Immature natural killer cell (primary cell): ENCODE measurements around the gene DOCK1. TPM values are rescaled to one million over a fixed set of nuclear protein-coding genes. Genes with fewer than 3 reads are reported as not detected.

Experiments used
- DNase-seq, 3 donors: peaks; one replicate each; pipeline ENCODE4 v3.0.0; 2022; ENCODE audit warnings: mixed read lengths in 1 of 3
- H3K27ac Mint-ChIP-seq, 6 donors: one replicate each; pipeline ENCODE4 v1.8.0; 2020; ENCODE audit warnings: mixed read lengths in 6 of 6, mild to moderate bottlenecking in 5 of 6, inconsistent platforms in 4 of 6, moderate library complexity in 3 of 6
- H3K27me3 Mint-ChIP-seq, 3 donors: one replicate each; pipeline ENCODE4 v1.8.0; 2020 to 2021; ENCODE audit warnings: low read depth in 3 of 3, mild to moderate bottlenecking in 3 of 3, mixed read lengths in 3 of 3, moderate library complexity in 3 of 3, inconsistent platforms in 1 of 3
- H3K36me3 Mint-ChIP-seq, 3 donors: one replicate each; pipeline ENCODE4 v1.8.0; 2020; ENCODE audit warnings: mixed read lengths in 3 of 3, inconsistent platforms in 2 of 3, mild to moderate bottlenecking in 2 of 3
- H3K4me1 Mint-ChIP-seq, 2 donors: one replicate each; pipeline ENCODE4 v1.8.0; 2020; ENCODE audit warnings: inconsistent platforms in 2 of 2, mild to moderate bottlenecking in 2 of 2, mixed read lengths in 2 of 2, moderate library complexity in 1 of 2
- H3K4me3 Mint-ChIP-seq, 5 donors: one replicate each; pipeline ENCODE4 v1.8.0; 2020; ENCODE audit warnings: mild to moderate bottlenecking in 5 of 5, mixed read lengths in 5 of 5, inconsistent platforms in 3 of 5, moderate library complexity in 3 of 5
- H3K9me3 Mint-ChIP-seq, 6 donors: one replicate each; pipeline ENCODE4 v1.8.0; 2020; ENCODE audit warnings: mild to moderate bottlenecking in 6 of 6, mixed read lengths in 6 of 6, inconsistent platforms in 4 of 6, moderate library complexity in 3 of 6
- polyA plus RNA-seq, 3 donors: library from polyadenylated mRNA; unstranded; fragments of 300-500 nt; fragmentation: Illumina TruSeq; gene quantifications; one replicate each; pipeline ENCODE4 v1.2.3, GENCODE V29; 2021

Gene DOCK1
- polyA plus RNA-seq, 3 donors from 2014 or later: 0.37 TPM; not detected in 2

GRCh38 chr10:127370601-127371000, 465.4 kb downstream of the DOCK1 start:
- Mint-ChIP-seq H3K4me3 (no peak overlapping the region), H3K9me3 (no peaks in the 10 kb centered on the region), H3K27ac (no peak overlapping the region), H3K27me3 (peaks cover 0 to 6% (median 4%) of the 10 kb centered on the region in 3 donors), H3K36me3 (peaks cover 0 to 3% (median 0%) of the 10 kb centered on the region in 3 donors), H3K4me1 (no peaks in the 10 kb centered on the region)
- no peak for DNase-seq

GRCh38 chr10:127372361-127372760, 467.1 kb downstream of the DOCK1 start:
- Mint-ChIP-seq H3K9me3 (no peaks in the 10 kb centered on the region), H3K27me3 (peaks cover 0 to 9% (median 4%) of the 10 kb centered on the region in 3 donors), H3K36me3 (peaks cover 0 to 3% (median 0%) of the 10 kb centered on the region in 3 donors), H3K4me3 (no peak overlapping the region), H3K4me1 (no peaks in the 10 kb centered on the region), H3K27ac (no peak overlapping the region)
- DNase-seq: no peak

GRCh38 chr10:127374074-127374680, 468.9 kb downstream of the DOCK1 start:
- no peaks in the 10 kb centered on the region for H3K4me1 Mint-ChIP-seq
- peaks cover 0 to 9% (median 4%) of the 10 kb centered on the region in 3 donors for H3K27me3 Mint-ChIP-seq
- H3K4me3 Mint-ChIP-seq: no peak overlapping the region
- H3K36me3 Mint-ChIP-seq: peaks cover 0 to 3% (median 0%) of the 10 kb centered on the region in 3 donors
- no peak for DNase-seq
- no peak overlapping the region for H3K27ac Mint-ChIP-seq
- no peaks in the 10 kb centered on the region for H3K9me3 Mint-ChIP-seq

- no peaks in the 10 kb centered on the region for H3K9me3 Mint-ChIP-seq
- peaks cover 0 to 3% (median 0%) of the 10 kb centered on the region in 3 donors for H3K36me3 Mint-ChIP-seq
- no peak overlapping the region for H3K4me3 Mint-ChIP-seq
- peaks cover 0 to 9% (median 4%) of the 10 kb centered on the region in 3 donors for H3K27me3 Mint-ChIP-seq
- no peak for DNase-seq
- no peak overlapping the region for H3K27ac Mint-ChIP-seq
- H3K4me1 Mint-ChIP-seq: no peaks in the 10 kb centered on the region
These were observed 469.7 kb downstream of the DOCK1 start for GRCh38 chr10:127374901-127375300.

- Mint-ChIP-seq H3K36me3 (peaks cover 0 to 2% (median 0%) of the 10 kb centered on the region in 3 donors), H3K4me1 (no peaks in the 10 kb centered on the region), H3K9me3 (no peaks in the 10 kb centered on the region), H3K27ac (no peak overlapping the region), H3K27me3 (peaks cover 0 to 9% (median 4%) of the 10 kb centered on the region in 3 donors), H3K4me3 (no peak overlapping the region)
- no peak for DNase-seq
These were observed 470.2 kb downstream of the DOCK1 start for GRCh38 chr10:127375461-127375860.

GRCh38 chr10:127376071-127376470, 470.8 kb downstream of the DOCK1 start:
- Mint-ChIP-seq H3K27me3 (peaks cover 0 to 9% (median 4%) of the 10 kb centered on the region in 3 donors), H3K27ac (no peak overlapping the region), H3K4me1 (no peaks in the 10 kb centered on the region), H3K36me3 (no peaks in the 10 kb centered on the region), H3K9me3 (no peaks in the 10 kb centered on the region), H3K4me3 (no peak overlapping the region)
- no peak for DNase-seq

- no peak for DNase-seq
- Mint-ChIP-seq H3K36me3 (no peaks in the 10 kb centered on the region), H3K4me1 (no peaks in the 10 kb centered on the region), H3K27me3 (peaks cover 0 to 11% (median 4%) of the 10 kb centered on the region in 3 donors), H3K27ac (no peak overlapping the region), H3K4me3 (no peak overlapping the region), H3K9me3 (no peaks in the 10 kb centered on the region)
These were observed 473.4 kb downstream of the DOCK1 start for GRCh38 chr10:127378628-127379027.

GRCh38 chr10:127384532-127384931, 479.3 kb downstream of the DOCK1 start:
- no peak for DNase-seq
- no peaks in the 10 kb centered on the region for H3K4me1 Mint-ChIP-seq
- no peak overlapping the region for H3K4me3 Mint-ChIP-seq
- no peaks in the 10 kb centered on the region for H3K9me3 Mint-ChIP-seq
- H3K27ac Mint-ChIP-seq: no peak overlapping the region
- H3K36me3 Mint-ChIP-seq: no peaks in the 10 kb centered on the region
- H3K27me3 Mint-ChIP-seq: peaks cover 2 to 11% (median 5%) of the 10 kb centered on the region in 3 donors

GRCh38 chr10:127385066-127385465, 479.8 kb downstream of the DOCK1 start:
- no peak overlapping the region for H3K4me3 Mint-ChIP-seq

GRCh38 chr10:127386606-127387327, 481.5 kb downstream of the DOCK1 start:
- no peak for DNase-seq
- no peaks in the 10 kb centered on the region for H3K9me3 Mint-ChIP-seq
- no peaks in the 10 kb centered on the region for H3K4me1 Mint-ChIP-seq
- H3K27ac Mint-ChIP-seq: no peak overlapping the region
- no peak overlapping the region for H3K4me3 Mint-ChIP-seq
- peaks cover 2 to 13% (median 5%) of the 10 kb centered on the region in 3 donors for H3K27me3 Mint-ChIP-seq
- H3K36me3 Mint-ChIP-seq: peaks cover 0 to 2% (median 0%) of the 10 kb centered on the region in 3 donors

More at GRCh38 chr10:127385066-127385465, 479.8 kb downstream of the DOCK1 start:
- DNase-seq: no peak
- H3K4me1 Mint-ChIP-seq: no peaks in the 10 kb centered on the region
- no peaks in the 10 kb centered on the region for H3K9me3 Mint-ChIP-seq
- H3K27me3 Mint-ChIP-seq: peaks cover 2 to 11% (median 5%) of the 10 kb centered on the region in 3 donors
- H3K27ac Mint-ChIP-seq: no peak overlapping the region
- peaks cover 0 to 2% (median 0%) of the 10 kb centered on the region in 3 donors for H3K36me3 Mint-ChIP-seq

- Mint-ChIP-seq H3K9me3 (no peaks in the 10 kb centered on the region), H3K4me3 (no peak overlapping the region), H3K36me3 (peaks cover 0 to 2% (median 0%) of the 10 kb centered on the region in 3 donors), H3K27me3 (peaks cover 2 to 11% (median 3%) of the 10 kb centered on the region in 3 donors), H3K4me1 (no peaks in the 10 kb centered on the region), H3K27ac (no peak overlapping the region)
- DNase-seq: no peak
These were observed 486.6 kb downstream of the DOCK1 start for GRCh38 chr10:127391875-127392274.

GRCh38 chr10:127392351-127393235, 487.4 kb downstream of the DOCK1 start:
- H3K36me3 Mint-ChIP-seq: peaks cover 0 to 2% (median 0%) of the 10 kb centered on the region in 3 donors
- no peaks in the 10 kb centered on the region for H3K9me3 Mint-ChIP-seq
- no peak for DNase-seq
- H3K27ac Mint-ChIP-seq: no peak overlapping the region
- no peaks in the 10 kb centered on the region for H3K4me1 Mint-ChIP-seq
- peaks cover 0 to 7% (median 0%) of the 10 kb centered on the region in 3 donors for H3K27me3 Mint-ChIP-seq
- H3K4me3 Mint-ChIP-seq: no peak overlapping the region

- no peak for DNase-seq
- Mint-ChIP-seq H3K27ac (no peak overlapping the region), H3K4me1 (no peaks in the 10 kb centered on the region), H3K36me3 (peaks cover 0 to 6% (median 0%) of the 10 kb centered on the region in 3 donors), H3K4me3 (no peak overlapping the region), H3K9me3 (peaks cover 0 to 2% (median 0%) of the 10 kb centered on the region in 6 donors), H3K27me3 (peaks cover 2 to 6% (median 3%) of the 10 kb centered on the region in 3 donors)
These were observed 493.1 kb downstream of the DOCK1 start for GRCh38 chr10:127398140-127398970.
